GM19023 (cell line): ENCODE measurements around the gene ADARB2.
"Not testable (repeated sequence)": the region's sequence is repeated elsewhere in the genome, so short reads cannot be mapped to it uniquely, and the experiment has no call there.

Experiments used
- ATAC-seq: cut with Tn5 transposase; IDR thresholded peaks from one replicate; pipeline ENCODE4 v1.9.1; 2021; ENCODE audit warnings: mild to moderate bottlenecking, moderate library complexity; ENCODE audit not compliant: unreplicated experiment

The ADARB2 gene

GRCh38 chr10:1402816-1403507 is 334.4 kb downstream of the ADARB2 start:
- ATAC-seq, result no peak

- no peak for ATAC-seq
These were observed 335.1 kb downstream of the ADARB2 start for GRCh38 chr10:1402016-1402770.

DNA sequence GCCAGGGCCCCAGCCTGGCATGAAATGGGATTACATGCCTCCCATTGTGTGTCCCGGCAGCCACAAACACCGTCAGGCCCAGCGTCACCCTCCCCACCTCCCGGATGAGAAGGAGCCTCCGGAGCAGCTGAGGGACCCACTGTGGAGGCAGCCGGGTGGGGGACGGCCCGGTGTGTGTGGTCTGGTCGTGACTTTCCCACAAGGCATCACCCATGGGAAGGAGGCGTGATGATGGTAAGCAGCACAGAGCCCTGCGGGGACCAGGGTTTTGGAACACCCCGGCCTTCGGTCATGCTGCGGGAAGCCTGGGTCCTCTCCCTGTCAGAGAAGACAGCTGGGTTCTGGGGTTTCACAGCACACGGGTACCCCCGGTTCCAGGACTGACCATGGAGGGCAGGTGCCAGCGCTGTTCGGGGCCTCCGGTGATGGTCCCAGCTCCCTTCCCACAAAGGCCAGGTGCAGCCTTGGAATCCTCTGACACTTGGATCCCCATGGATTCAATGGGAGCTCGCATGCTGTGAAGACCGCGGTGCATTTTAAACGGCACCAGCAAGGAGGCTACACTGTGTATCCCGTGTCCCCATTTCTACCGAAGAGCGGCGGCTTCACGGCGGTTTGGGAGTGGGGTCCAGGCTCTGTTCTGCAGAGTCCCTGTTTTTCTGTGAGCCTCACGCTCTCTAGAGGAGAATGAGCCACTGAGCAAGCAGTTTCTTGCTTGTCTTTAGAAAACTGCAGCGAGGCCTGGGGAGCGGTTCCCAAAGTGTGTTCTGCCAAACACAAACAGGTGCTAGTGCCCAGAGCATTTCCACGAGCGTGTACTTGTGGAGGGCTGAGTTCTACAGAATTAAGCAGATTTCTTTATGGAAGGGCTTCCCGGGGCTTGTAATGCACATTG is 336.0 kb downstream of the ADARB2 start:
- ATAC-seq, result no peak

DNA sequence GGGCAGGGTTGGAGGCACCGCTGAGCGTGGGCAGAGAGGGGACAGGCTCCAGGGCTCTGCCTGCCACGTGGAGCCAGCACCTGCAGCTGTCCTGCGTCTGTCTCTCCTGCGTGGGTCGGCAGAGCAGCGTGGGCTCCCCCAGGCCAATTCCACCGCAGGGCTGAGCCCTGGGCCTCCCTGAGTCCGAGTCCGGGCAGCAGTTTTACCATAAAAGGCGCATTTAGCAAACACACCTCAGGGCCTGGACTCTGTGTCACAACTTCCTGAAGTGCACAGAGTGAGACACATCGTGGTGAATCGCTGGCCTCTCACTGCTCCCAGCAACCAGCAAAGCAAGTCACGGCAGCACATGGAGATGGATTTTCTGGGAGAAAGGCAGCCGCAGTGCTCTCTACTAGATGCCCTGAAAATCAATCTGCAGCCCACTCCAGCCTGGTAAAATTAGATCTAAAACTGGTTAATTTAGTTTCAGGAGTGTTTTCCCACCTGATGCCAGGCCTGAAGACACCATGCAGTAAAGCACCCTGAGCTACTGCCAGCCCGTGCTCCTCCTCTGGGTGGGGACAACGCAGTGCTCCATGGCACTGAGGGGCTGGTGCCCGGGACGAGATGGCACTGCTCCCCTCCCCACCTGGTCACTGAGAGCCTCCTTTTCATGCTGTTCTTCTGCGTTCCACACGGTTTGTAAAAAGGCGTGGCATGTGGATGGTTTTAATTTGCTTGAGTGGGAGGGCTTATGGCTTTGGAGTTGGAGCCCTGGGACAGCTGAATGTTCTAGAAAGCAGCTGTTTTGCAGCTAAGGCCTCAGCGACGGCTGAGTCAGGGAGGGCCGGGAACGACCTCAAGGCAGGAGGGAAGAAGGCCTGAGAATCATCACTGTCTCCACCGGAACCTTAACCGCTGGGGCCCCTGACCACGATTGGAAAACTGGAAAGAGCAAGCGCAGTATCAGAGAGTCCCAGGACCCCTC is 336.9 kb downstream of the ADARB2 start:
- ATAC-seq, result no peak

DNA sequence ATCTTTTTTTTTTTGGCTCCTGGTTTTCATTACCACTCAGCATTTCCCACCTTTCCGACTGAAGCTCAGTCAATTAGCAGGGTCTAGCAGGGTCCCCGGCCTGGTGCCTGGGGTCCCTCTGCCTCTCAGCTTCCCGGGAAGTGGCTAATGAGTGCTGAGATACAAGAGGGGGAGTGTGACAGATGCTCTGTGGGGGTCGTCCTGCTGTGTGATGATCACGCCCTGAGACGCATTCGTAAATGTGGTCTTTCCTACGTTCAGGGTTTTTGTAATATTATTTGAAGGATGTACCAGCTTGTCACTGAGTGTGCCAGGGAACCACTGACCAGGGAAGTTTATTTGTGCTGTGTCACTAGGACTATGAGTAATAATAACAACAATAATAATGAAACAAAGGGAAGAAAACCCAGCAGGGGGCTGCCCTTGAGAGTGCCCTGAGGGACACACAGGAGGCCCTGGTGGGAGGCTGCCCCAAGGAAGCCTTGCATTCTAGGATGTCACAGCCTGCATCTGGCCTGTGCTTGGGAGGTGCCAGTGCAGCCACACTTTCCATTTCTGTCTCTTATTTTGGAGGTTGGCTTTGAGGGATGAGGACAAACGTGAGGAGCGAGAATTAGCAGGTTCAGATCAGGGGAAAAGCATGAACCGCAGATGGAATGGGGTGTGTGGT is 337.8 kb downstream of the ADARB2 start:
- no peak for ATAC-seq

- ATAC-seq, result no peak
These were observed 338.5 kb downstream of the ADARB2 start for GRCh38 chr10:1398626-1399410.

- not testable (repeated sequence) for ATAC-seq
These were observed 339.2 kb downstream of the ADARB2 start for GRCh38 chr10:1398116-1398515.

- no peak for ATAC-seq
These were observed 341.1 kb downstream of the ADARB2 start for GRCh38 chr10:1396297-1396635.

DNA sequence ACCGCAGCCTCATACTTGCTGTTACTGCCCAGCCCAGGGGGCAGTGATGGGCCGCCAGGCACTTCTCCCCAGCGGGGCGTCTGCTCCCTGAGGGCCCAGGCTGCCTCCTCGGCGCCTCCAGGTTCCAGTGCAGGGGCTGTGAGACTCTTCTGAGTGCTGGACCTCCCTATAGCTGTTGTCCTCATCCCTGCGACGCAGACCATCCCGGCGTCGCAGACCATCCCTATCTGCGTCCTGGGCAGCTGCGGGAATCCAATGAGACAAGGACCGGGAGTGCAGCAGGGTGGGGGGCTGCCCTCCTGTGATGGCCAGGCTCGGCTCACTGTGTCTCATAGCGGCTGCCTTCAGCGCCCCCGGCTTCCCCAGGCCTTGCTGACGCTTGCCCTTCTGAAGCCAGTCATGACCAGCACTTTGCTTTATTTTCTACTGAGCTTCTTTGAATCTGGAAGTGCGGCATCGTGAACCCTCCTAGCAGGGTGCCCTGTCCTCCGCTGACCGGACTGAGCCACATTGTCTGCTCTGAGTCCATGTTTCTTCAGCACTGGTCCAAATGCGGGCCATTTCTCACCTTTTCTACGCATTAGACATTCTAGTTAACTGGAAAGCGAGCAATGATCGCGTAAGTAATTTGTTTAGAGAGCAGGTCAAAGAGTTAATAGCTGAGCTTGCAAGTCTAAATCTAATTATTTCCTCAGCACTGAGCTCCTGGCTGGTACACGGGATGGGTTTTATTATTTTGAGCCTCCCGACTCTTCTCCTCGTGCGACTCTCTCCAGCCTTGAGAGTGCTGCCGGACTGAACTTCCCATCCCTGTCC is 341.6 kb downstream of the ADARB2 start:
- no peak for ATAC-seq

GRCh38 chr10:1395025-1395480 is 342.3 kb downstream of the ADARB2 start:
- ATAC-seq, result no peak

DNA sequence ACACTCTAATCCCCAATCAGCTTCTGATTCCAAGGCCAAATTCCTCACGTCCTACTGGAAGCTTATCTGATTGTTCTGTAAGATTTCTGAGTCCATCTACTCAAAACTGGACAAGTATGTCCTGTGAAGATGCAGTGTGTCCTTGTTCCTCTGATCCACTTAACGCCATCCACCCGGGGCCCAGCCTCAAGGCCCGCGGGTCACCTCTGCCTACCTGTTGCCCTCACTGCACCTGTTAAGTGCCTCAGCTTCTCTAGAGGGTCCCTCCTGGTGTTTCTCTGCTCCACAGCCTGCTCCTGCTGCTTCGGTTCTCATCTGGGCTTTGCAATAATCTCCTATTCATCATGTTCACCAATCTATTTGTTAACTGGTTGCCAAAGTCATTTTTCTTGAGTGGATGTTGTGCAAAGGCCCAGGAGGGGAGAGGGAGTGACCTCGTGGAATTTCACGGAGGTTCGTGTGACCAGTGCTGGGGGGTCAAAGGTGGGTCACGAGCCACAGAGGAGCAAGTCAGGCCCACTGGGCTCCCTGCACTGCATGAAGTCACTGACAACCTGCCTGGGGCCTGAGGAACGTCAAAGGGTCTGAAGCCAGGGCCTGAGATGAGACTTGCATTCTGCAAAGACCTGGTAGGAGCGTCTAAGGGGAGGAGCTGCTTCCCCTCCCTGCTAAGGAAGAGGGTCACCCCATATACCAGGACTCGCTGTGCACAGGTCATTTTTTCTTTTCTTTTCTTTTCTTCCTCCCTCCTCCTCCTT is 343.0 kb downstream of the ADARB2 start:
- no peak for ATAC-seq

GRCh38 chr10:1393481-1393880 is 343.8 kb downstream of the ADARB2 start:
- ATAC-seq, result no peak

GRCh38 chr10:1392127-1392526 is 345.2 kb downstream of the ADARB2 start:
- ATAC-seq, result no peak

DNA sequence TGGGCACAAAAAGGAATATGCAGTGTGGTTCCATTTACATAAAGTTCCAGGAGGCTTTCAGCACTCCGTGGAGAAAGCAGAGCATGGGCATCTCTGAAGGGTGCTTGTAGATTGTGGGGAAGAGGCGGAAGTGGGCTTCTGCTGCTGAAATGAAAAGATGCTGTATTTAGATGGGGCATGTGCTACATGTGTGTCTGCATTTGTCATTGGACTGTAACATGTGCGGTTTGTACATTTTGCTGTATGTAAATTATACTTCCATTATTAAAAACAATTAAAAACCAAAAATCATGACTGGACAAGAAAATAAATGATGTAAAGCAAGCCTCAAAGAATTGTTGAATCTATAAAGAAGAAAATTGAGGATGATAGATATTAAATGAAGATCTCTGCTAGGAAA is 347.1 kb downstream of the ADARB2 start:
- no peak for ATAC-seq

- no peak for ATAC-seq
These were observed 353.3 kb downstream of the ADARB2 start for GRCh38 chr10:1384026-1384425.

GRCh38 chr10:1382711-1383110 is 354.6 kb downstream of the ADARB2 start:
- no peak for ATAC-seq

DNA sequence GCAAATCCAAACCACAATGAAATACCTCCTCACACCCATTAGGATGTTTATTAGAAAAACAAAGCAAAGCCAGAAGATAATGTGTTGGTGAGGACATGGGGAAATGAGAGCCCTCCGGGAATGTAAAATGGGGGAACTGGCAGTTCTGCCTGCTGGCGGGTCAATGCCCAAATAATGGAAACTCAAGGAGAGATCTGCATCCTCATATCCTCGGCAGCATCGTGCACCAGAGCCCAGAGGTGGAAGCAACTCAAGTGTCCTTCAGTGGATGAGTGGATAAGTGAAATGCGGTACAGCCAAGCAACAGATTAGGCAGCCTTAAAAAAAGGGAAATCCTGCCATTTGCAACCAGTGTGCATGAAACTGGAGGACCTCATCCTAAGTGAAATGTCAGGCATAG is 356.0 kb downstream of the ADARB2 start:
- ATAC-seq, result no peak
